SJSA1 (cell line): ENCODE measurements around the gene TBC1D24. TPM values are rescaled to one million over a fixed set of nuclear protein-coding genes. Genes with fewer than 3 reads are reported as not detected.

Experiments
- DNase-seq, 2 experiments: peaks; one replicate each; pipeline ENCODE4 v3.0.0-alpha.2; 2015 to 2020; ENCODE audit warnings: low spot score in 2 of 2, low read depth in 1 of 2
- H3K27ac ChIP-seq: fragments of 250-450 bp; sonication (Bioruptor Pico); 2 replicates; pipeline ENCODE4 v1.5.1; 2020; ENCODE audit warnings: mild to moderate bottlenecking, moderate library complexity
- H3K27me3 ChIP-seq: fragments of 250-450 bp; sonication (Bioruptor Pico); replicated peaks from 2 replicates; pipeline ENCODE4 v1.5.1; 2020; ENCODE audit warnings: mild to moderate bottlenecking, moderate library complexity
- H3K36me3 ChIP-seq: fragments of 250-450 bp; sonication (Bioruptor Pico); 2 replicates; pipeline ENCODE4 v1.5.1; 2020; ENCODE audit warnings: mild to moderate bottlenecking
- H3K4me1 ChIP-seq: fragments of 250-450 bp; sonication (Bioruptor Pico); replicated peaks from 2 replicates; pipeline ENCODE4 v1.6.1; 2021; ENCODE audit warnings: mild to moderate bottlenecking
- H3K4me3 ChIP-seq: fragments of 250-450 bp; sonication (Bioruptor Pico); 2 replicates; pipeline ENCODE4 v1.5.1; 2020; ENCODE audit warnings: mild to moderate bottlenecking
- H3K9me3 ChIP-seq: fragments of 250-450 bp; sonication (Bioruptor Pico); replicated peaks from 2 replicates; pipeline ENCODE4 v1.5.1; 2020; ENCODE audit warnings: mild to moderate bottlenecking
- total RNA-seq: library from RNA; depleted of rRNA; stranded (reverse); fragments of >200 nt; shearing (Covaris generic); gene quantifications from 2 replicates; pipeline ENCODE4 v1.2.3, GENCODE V29; 2014

TBC1D24 gene
- total RNA-seq, 1 experiment from 2014 or later: 9.3 TPM

DNA sequence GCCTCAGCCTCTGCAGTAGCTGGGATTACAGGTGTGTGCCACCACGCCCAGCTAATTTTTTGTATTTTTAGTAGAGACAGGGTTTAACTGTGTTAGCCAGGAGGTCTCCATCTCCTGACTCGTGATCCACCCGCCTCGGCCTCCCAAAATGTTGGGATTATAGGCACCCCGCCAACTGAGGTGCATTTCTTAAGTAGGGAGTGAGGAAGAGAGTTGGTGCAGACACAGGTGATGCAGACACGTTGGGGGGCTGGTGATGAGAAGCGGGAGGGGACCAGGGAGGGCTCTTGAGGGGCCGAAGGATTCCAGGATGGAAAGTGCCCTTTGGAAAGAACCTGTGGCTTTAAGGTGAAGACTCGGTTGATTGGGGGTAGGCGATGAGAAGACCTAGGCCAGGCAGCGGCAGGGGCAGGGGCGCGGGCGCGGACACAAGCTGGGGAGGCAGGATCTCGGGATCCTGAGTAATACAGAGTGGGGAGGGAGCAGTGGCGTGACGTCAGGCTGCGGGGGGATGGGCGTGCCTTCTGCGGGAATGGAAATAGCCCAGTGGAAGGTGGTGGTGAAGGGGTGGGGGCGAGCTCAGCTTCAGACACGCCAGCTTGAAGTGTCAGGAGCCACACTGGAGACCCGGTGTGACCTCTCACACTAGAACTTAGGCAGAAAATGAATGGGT lies 36.3 kb downstream of the TBC1D24 start:
- Histone ChIP-seq H3K27me3 (no peaks in the 10 kb centered on the region), H3K27ac (no peak overlapping the region), H3K9me3 (no peaks in the 10 kb centered on the region; the same call in 1 of the 2 replicates), H3K36me3 (peaks cover 17% of the 10 kb centered on the region), H3K4me3 (no peak overlapping the region), H3K4me1 (peaks cover 26% of the 10 kb centered on the region)
- peak in 1 of 2 experiments; percentile 61 for DNase-seq

DNA sequence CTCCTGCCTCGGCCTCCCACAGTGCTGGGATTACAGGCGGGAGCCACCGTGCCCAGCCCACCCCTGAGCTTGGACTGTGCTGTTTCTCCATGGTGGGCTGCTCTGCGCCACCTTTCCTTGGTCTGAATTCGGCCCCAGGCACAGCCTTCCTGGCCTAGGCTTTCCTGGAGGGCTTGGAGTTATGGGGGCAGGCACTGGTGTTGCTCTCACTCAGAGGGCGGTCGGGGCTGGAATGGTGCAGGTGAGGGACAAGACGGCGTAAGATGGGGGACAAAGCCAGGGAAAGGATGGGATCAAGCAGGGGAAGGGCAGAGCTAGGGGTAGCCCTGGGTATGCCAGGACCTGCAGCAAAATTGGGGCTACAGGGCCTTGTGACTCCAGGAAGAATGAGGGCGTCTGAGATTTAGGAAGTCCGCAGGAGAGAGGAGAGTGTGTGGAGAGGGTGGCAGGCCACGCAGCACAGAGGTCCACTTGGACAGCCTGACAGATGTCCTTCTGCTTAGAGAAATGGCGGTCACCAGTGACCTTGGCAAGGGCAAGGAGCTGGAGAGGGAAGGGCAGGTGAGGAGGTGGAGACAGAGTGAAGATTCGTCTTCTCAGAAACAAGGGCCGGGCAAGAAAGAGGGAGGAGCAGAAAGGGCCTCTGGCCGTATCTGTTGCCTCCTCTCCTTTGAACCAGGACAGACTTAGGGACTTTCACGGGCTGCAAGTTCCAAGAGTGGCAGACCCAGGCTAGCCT lies 37.2 kb downstream of the TBC1D24 start:
- peak in 1 of 2 experiments; percentile 42 for DNase-seq
- Histone ChIP-seq H3K4me1 (peaks cover 30% of the 10 kb centered on the region), H3K27ac (no peak overlapping the region), H3K27me3 (no peaks in the 10 kb centered on the region), H3K4me3 (no peak overlapping the region), H3K36me3 (peaks cover 25% of the 10 kb centered on the region), H3K9me3 (no peaks in the 10 kb centered on the region; the same call in 1 of the 2 replicates)

DNA sequence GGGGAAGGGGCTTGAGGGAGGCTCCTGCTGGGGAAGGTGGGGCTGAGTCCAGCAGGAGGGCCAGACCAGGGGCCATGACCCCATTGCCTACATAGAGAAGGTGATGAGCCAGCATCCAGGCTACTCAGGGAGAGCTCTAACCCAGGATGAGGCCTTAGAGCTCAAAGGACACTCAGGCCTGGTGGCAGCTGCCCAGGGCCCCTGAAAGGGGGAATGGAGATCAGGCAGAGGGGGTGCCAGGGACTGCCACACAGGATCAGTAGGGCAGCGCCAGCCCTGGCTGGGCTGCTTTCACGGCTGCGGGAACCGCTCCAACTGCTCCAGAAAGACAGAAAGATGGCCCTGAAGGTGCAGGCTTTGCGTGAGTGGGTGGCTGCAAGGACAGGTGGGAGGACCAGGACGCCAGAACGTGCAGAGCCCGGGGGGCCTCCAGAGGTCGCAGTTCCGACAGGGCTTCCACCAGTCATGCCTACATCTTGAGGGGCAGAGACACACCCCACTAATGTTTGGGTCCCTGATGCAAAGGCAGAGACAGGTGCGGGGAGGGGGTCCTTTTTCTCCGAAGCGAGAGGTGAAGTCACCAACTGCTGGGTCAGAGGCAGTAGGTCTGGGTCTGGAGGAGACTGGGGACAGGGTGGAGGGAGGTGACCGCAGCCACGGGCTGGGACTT lies 37.9 kb downstream of the TBC1D24 start:
- DNase-seq: no peak
- H3K27ac ChIP-seq: no peak overlapping the region
- H3K4me3 ChIP-seq: peak overlapping the region; percentile 96
- no peaks in the 10 kb centered on the region for H3K27me3 ChIP-seq
- peaks cover 27% of the 10 kb centered on the region for H3K36me3 ChIP-seq
- peaks cover 30% of the 10 kb centered on the region for H3K4me1 ChIP-seq
- no peaks in the 10 kb centered on the region; the same call in 1 of the 2 replicates for H3K9me3 ChIP-seq

DNA sequence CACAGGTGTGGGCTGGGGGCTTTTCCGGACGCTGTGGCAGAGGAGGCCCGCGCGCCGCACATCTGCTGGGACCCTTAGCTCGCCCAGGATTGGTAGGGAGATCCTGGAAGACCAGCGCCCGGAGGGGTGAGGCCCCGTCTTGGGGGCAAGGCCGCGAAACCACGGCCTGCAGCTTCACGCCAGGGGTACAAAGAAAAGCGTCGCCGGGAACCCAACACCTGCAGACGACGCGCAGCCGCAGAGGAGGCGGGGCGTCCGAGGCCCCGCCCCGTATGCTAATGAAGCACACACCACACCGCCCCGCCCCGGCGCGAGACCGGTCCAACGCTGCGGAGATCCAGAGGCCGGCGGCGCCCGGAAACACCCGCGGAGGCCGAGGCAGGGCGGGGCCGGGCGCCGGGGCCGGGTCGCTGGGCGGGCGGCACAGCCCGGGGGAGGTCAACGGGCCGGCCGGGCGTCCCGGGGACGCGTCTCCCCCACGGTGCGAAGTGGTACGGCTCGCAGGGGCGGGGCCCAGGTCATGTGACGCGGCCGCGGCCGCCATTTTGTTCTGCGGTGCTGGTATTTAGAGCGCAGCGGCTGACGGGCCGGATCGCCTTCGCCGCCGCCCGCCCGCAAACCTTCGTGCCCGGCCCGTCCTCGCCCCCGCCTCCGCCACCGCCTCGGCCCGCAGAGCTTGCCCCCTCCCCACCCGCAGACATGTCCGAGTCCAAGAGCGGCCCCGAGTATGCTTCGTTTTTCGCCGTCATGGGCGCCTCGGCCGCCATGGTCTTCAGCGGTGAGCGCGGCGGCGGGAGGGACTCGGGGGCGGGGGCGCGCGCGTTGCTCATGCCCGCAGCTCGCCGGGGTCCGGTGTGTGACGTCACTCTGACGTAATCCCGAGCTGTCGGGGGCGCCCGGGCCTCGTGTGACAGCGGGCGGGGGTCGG lies 38.7 kb downstream of the TBC1D24 start, which contains the start of gene ATP6V0C:
TSS of gene ATP6V0C (plus strand) at position 548 of the 928 bp plus-strand sequence. CDS start at position 700, 152 bp downstream.
- peaks cover 30% of the 10 kb centered on the region for H3K4me1 ChIP-seq
- peak; percentile 70 to 89 for DNase-seq
- H3K27me3 ChIP-seq: no peaks in the 10 kb centered on the region
- peaks cover 27% of the 10 kb centered on the region for H3K36me3 ChIP-seq
- H3K4me3 ChIP-seq: peak within 1 kb of the TSS; percentile 96
- peak within 1 kb of the TSS; percentile 98 for H3K27ac ChIP-seq
- no peaks in the 10 kb centered on the region; the same call in 1 of the 2 replicates for H3K9me3 ChIP-seq

DNA sequence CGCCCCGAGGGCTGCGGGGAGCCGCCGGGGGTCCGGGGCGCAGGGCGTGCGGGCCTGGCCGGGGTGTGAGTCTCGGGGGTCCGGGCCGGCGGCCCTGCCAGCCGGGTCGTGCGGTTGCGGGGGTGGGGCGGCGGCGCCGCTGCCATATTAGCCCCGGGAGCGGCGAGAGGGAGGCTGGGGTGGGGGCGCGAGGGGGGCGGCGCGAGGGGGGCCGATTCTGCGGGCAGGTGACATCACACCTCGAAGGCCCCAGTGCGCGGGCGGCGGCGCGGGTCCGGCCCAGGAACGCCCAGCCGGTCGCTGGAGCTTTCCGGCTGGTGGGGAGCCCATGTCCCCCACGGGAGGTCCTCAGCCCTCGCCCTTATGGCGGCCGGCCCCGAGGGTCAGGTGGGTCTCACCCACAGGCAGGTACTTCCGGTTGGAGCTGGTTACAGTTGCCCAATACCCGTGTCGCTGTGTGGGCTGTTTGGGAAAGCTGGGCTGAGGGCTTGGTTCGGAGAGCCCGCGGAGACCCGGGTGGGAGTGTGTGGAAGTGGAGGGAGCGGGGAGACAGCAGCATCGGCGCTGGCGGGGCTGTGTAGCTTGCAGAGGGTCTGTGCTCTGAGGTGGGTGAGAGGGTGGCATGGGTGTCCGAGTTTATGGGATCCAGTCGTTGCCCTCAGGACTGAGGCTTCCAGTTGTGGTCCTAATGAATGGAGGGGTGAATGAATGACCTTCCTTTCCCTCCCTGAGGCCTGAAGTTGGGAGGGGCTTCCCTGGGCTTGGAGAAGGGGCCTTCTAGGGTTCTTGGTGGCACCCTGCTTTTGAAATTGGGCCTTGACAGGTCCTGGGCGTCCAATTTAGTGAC lies 39.6 kb downstream of the TBC1D24 start:
- H3K27ac ChIP-seq: peak overlapping the region; percentile 98
- peak overlapping the region; percentile 96 for H3K4me3 ChIP-seq
- peak in 1 of 2 experiments; percentile 44 for DNase-seq
- H3K27me3 ChIP-seq: no peaks in the 10 kb centered on the region
- peaks cover 36% of the 10 kb centered on the region for H3K36me3 ChIP-seq
- no peaks in the 10 kb centered on the region; the same call in 1 of the 2 replicates for H3K9me3 ChIP-seq
- H3K4me1 ChIP-seq: peaks cover 37% of the 10 kb centered on the region

DNA sequence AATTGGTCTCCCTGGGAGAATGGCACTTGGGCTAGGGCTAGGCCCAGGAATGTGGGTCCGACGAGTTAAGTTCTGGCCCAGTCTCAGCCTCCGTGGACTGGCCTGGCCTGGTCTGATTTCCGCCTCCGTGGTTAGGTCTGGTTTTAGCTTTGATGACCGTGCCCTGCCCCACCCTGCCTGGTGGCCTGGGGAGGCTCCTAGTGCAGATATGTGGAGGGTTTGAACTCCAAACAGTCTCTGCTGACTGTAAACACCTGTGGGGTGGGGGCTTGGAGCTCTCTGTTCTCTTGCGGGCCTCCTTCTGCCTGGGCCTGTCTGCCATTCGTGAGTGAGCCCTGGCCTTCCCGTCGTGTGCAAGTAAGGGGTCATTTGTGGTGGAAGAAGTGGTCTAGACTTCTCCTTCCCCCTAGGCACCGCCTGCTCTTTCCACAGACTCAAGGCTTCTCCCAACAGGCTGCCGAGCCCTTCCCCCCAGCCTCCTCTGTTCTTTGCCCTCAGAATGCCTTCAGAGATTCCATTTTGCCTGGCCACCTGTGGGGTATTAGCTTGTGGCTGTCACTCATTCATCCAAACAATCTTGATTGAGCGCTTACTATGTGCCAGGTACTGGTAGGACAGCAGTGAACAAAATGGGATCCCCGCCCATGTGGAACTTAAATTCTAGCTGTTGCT lies 40.4 kb downstream of the TBC1D24 start:
- Histone ChIP-seq H3K36me3 (peaks cover 37% of the 10 kb centered on the region), H3K27ac (0 out of 2 replicates have a peak overlapping the region, but pooled peaks have one; percentile 48)
- DNase-seq: peak in 1 of 2 experiments; percentile 45

DNA sequence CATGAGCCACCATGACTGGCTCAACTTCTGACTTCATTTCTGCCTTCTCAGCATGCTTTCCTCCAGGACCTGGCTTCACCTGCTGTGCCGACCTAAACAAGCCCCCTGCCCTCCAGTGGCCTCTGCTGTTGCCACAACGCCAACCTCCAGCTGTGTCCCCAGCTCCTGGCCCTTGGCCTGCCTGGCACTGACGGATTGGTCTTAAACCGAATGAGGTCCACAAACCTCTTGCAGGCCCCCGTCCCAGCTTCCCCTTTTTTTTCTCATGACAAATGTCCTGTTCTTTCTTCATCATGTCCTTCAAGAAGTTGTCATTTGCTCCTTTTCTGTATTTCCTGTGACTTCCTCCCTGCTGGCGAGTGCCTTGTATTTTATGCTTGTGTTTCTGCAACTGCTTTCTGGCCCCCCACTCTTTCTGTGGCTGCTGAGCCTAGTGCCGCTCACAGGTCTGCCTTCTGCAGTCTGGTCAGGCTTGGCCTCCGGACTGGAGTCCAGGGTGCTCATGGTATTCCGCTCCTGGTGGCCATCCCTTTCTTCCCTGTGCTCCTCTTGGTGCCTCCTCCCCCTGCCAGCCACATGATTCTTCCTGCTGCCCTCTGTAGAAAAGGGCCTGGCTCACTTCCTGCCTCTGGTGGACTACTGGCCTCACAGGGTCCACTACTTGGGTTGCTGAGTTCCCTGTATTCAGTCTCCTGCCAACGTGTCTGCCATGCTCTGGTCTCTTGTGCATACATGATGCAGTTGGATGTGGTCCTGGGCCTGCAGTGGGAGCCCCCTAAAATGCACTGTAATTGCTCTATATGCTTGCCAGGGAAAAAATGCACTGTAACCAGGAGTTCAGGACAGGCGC lies 41.7 kb downstream of the TBC1D24 start:
- no peak overlapping the region for H3K4me3 ChIP-seq

More for the DNA sequence above, 40.4 kb downstream of the TBC1D24 start:
- Histone ChIP-seq H3K9me3 (no peaks in the 10 kb centered on the region; the same call in 1 of the 2 replicates), H3K4me1 (peaks cover 41% of the 10 kb centered on the region), H3K27me3 (no peaks in the 10 kb centered on the region), H3K4me3 (peak overlapping the region; percentile 96)

DNA sequence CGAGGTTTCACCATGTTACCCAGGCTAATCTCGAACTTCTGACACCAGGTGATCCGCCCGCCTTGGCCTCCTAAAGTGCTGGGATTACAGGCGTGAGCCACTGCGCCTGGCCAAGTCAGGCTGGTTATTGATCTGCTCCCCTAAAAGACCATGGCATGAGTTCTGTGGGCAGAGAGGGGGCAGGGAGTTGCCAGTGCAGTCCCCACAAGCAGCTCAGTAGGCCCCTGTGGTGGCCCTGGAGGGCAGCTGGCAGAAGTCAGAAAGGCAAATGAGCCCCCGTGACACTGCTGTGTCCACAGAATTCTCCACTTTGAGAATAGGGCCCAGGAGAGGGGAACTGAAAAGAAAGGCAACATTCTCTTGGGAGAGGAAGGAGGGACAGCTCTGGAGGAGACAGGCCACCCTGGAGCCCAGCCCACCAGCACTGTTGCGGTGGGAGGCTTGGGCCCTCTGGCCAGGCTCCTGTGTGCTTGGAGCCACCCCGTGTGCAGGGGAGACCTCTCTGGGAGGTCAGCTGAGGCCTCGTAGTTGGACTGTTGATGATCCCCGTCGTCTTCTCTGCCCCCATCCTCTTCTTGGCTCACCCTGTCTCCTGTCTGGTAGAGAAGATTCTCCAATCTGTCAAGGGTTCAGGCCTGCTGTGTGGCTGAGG lies 43.2 kb downstream of the TBC1D24 start:
- Histone ChIP-seq H3K27ac (no peak overlapping the region), H3K4me1 (peaks cover 42% of the 10 kb centered on the region)

More for the DNA sequence above, 41.7 kb downstream of the TBC1D24 start:
- Histone ChIP-seq H3K4me1 (peaks cover 43% of the 10 kb centered on the region), H3K9me3 (no peaks in the 10 kb centered on the region; the same call in 1 of the 2 replicates), H3K27me3 (no peaks in the 10 kb centered on the region), H3K36me3 (peaks cover 45% of the 10 kb centered on the region), H3K27ac (no peak overlapping the region)
- peak in 1 of 2 experiments; percentile 45 for DNase-seq

DNA sequence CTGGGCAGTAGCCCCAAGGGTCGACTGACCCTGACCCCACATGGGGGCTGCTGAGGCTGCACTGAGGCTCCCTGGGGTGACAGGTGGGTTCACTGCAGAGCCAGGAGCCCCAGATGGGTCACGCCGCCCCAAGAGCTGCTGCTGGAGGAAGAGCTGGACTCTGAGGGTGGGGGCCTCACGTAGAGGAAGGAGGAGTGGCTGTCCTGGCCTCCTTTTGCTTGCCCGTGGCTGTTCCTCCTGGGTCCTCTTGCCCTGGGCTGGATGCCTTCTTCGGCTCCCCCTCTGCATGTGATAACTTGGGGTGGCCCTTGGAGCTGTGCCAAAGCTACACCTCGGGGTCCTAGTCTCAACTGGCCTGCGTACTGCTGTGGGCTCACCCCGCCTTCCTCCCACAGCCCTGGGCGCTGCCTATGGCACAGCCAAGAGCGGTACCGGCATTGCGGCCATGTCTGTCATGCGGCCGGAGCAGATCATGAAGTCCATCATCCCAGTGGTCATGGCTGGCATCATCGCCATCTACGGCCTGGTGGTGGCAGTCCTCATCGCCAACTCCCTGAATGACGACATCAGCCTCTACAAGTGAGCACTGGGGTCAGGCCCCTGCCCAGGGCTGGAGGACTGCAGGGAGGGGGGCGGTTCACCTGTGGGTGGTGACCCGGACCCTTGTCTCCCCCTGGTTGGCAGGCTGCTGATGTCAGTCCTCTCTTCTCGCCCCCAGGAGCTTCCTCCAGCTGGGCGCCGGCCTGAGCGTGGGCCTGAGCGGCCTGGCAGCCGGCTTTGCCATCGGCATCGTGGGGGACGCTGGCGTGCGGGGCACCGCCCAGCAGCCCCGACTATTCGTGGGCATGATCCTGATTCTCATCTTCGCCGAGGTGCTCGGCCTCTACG lies 44.1 kb downstream of the TBC1D24 start:
- peaks cover 36% of the 10 kb centered on the region for H3K4me1 ChIP-seq
- peak in 1 of 2 experiments; percentile 43 for DNase-seq
- H3K27me3 ChIP-seq: no peaks in the 10 kb centered on the region
- no peak overlapping the region for H3K4me3 ChIP-seq
- H3K36me3 ChIP-seq: peaks cover 57% of the 10 kb centered on the region
- no peak overlapping the region for H3K27ac ChIP-seq
- no peaks in the 10 kb centered on the region for H3K9me3 ChIP-seq

More for the DNA sequence above, 43.2 kb downstream of the TBC1D24 start:
- Histone ChIP-seq H3K36me3 (peaks cover 53% of the 10 kb centered on the region), H3K9me3 (no peaks in the 10 kb centered on the region; the same call in 1 of the 2 replicates), H3K4me3 (no peak overlapping the region), H3K27me3 (no peaks in the 10 kb centered on the region)
- no peak for DNase-seq

DNA sequence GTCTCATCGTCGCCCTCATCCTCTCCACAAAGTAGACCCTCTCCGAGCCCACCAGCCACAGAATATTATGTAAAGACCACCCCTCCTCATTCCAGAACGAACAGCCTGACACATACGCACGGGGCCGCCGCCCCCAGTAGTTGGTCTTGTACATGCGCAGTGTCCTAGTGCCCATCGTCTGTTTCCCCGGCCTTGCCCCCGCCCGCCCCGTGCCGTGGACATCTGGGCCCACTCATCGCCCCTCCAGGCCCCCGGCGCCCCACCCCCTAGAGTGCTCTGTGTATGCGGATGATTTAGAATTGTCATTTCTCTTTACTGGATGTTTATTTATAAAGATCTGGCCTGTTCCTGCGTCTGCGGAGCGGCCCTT lies 44.8 kb downstream of the TBC1D24 start:
- Histone ChIP-seq H3K4me1 (peaks cover 33% of the 10 kb centered on the region), H3K27me3 (no peaks in the 10 kb centered on the region), H3K27ac (no peak overlapping the region), H3K9me3 (no peaks in the 10 kb centered on the region), H3K36me3 (peaks cover 58% of the 10 kb centered on the region), H3K4me3 (peak overlapping the region; percentile 60)
- no peak for DNase-seq
